ENCODE results near the gene IGFL4. TPM values are rescaled to one million over a fixed set of nuclear protein-coding genes. Genes with fewer than 3 reads are reported as not detected.

Gene IGFL4
- total and polyA plus RNA-seq, 4 donors: not detected

- H3K9me3 ChIP-seq (ENCODE audit: control insufficient read depth, low read length): peaks cover 2% of the 10 kb centered on the region
- no peaks in the 10 kb centered on the region for H3K4me1 ChIP-seq (ENCODE audit: control insufficient read depth in 1 of 2, insufficient read depth in 2 of 2, low read length in 2 of 2)
- DNase-seq: no peak
- ATAC-seq (ENCODE audit: low FRiP score): no peak
- 86 to 88% methylated on average over 1 of the region's 1 CpG for WGBS, 2 donors
- H3K36me3 ChIP-seq (ENCODE audit: control insufficient read depth in 1 of 2, insufficient read depth in 2 of 2, low read length in 1 of 2): no peaks in the 10 kb centered on the region
- intact Hi-C loops (cut with DNase I): no loop called here
- H3K4me3 ChIP-seq (ENCODE audit: low read length in 2 of 2): no peak overlapping the region
- H3K27ac ChIP-seq (ENCODE audit: low read depth in 1 of 2, low read length in 2 of 2): no peak overlapping the region
- H3K27me3 ChIP-seq (ENCODE audit: control insufficient read depth in 1 of 2, insufficient read depth in 2 of 2, low read length in 1 of 2): peaks cover 0 to 3% of the 10 kb centered on the region in 2 donors
Measured at GRCh38 chr19:46043519-46043918, 2.7 kb upstream of the IGFL4 start.

DNA sequence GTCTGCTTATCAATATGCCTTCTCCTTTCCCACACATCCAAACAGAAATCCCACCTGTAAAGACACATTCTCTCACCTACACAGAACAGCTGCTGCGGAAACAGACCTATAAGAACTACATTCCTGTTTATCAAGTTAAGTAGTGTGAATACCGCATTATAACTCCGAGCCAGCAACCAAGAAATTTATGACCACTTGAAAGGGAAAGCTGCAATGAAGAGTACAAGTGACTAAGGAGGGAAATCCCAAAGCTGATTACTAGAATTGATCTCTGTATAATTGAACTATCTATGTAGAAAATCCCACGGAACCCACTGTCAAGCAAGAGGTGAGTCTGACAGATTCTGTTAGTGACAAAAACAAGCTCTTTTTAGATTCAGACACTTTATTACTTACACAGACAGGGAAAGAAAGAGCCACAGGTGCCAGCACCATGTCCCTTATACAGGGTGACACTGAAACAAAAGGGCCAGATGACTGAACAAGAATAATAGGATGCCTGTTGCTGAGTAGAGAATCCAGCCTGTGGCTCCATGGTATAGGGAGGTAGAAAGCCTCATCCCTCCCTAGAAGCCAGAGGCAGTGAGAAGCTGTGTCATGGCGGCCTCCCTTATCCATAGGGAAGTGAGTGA is 1.6 kb upstream of the IGFL4 start:
- Histone ChIP-seq H3K4me1 (ENCODE audit: control insufficient read depth in 1 of 2, insufficient read depth in 2 of 2, low read length in 2 of 2) (no peaks in the 10 kb centered on the region), H3K27me3 (ENCODE audit: control insufficient read depth in 1 of 2, insufficient read depth in 2 of 2, low read length in 1 of 2) (peaks cover 0 to 3% of the 10 kb centered on the region in 2 donors), H3K4me3 (ENCODE audit: low read length in 2 of 2) (no peak overlapping the region), H3K27ac (ENCODE audit: low read depth in 1 of 2, low read length in 2 of 2) (no peak overlapping the region), H3K9me3 (ENCODE audit: control insufficient read depth, low read length) (peaks cover 2% of the 10 kb centered on the region), H3K36me3 (ENCODE audit: control insufficient read depth in 1 of 2, insufficient read depth in 2 of 2, low read length in 1 of 2) (no peaks in the 10 kb centered on the region)
- no peak for ATAC-seq (ENCODE audit: low FRiP score)
- WGBS, 2 donors: 84% methylated on average over 5 of the region's 5 CpGs
- no peak for DNase-seq
- intact Hi-C loops (cut with DNase I): no loop called here

DNA sequence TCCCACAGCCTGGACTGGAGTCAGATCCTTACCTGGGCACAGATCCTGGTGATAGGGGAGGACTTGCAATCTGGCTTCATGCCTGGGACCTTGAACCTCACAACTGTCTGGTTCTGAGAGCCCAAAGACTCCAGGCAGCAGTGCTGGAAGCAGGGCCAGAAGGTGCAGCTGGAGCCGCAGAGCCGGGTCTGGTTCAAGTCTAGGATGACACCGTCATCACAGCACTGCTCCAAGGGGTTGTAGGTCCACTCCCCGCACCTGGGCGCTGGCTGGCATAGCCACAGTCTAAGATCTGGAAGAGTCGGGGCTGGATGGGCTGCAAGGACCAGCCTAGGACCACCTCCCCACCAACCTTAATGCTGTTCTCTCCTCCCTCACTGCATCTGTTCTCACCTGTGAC is 677 bp downstream of the IGFL4 start:
- Histone ChIP-seq H3K27ac (ENCODE audit: low read depth in 1 of 2, low read length in 2 of 2) (no peak overlapping the region), H3K4me1 (ENCODE audit: control insufficient read depth in 1 of 2, insufficient read depth in 2 of 2, low read length in 2 of 2) (no peaks in the 10 kb centered on the region), H3K9me3 (ENCODE audit: control insufficient read depth, low read length) (peaks cover 2% of the 10 kb centered on the region), H3K27me3 (ENCODE audit: control insufficient read depth in 1 of 2, insufficient read depth in 2 of 2, low read length in 1 of 2) (peaks cover 0 to 3% of the 10 kb centered on the region in 2 donors), H3K4me3 (ENCODE audit: low read length in 2 of 2) (no peak overlapping the region), H3K36me3 (ENCODE audit: control insufficient read depth in 1 of 2, insufficient read depth in 2 of 2, low read length in 1 of 2) (no peaks in the 10 kb centered on the region)
- intact Hi-C loops (cut with DNase I): no loop called here
- DNase-seq (peak in 1 of 2 donors; percentile 57), ATAC-seq (ENCODE audit: low FRiP score) (no peak)
- WGBS, 2 donors: 74 to 94% methylated on average over 6 of the region's 6 CpGs

DNA sequence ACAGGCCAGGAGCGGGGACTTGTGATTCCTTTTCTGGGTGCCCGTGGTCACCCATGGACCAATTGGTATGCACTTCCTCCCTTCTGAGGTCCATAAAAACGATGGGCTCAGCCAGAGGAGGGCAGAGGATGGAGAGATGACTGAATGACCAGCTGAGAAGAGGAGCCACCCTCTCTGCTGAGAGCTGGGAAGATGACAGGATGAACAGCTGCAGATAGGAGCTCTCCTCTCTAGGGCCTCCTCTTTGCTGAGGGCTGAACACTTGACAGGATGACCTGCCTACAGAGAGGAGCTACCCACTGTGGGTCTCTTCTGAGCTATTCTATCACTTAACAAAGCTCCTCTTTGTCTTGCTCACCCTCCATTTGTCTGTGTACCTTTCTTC is 4.1 kb downstream of the IGFL4 start:
- Histone ChIP-seq H3K9me3 (ENCODE audit: control insufficient read depth, low read length) (no peaks in the 10 kb centered on the region), H3K4me1 (ENCODE audit: control insufficient read depth in 1 of 2, insufficient read depth in 2 of 2, low read length in 2 of 2) (no peaks in the 10 kb centered on the region), H3K27me3 (ENCODE audit: control insufficient read depth in 1 of 2, insufficient read depth in 2 of 2, low read length in 1 of 2) (no peaks in the 10 kb centered on the region), H3K27ac (ENCODE audit: low read depth in 1 of 2, low read length in 2 of 2) (no peak overlapping the region), H3K4me3 (ENCODE audit: low read length in 2 of 2) (no peak overlapping the region), H3K36me3 (ENCODE audit: control insufficient read depth in 1 of 2, insufficient read depth in 2 of 2, low read length in 1 of 2) (no peaks in the 10 kb centered on the region)
- ATAC-seq (ENCODE audit: low FRiP score): no peak
- 54 to 57% methylated on average over 3 of the region's 3 CpGs for WGBS, 2 donors
- DNase-seq: no peak
- intact Hi-C loops (cut with DNase I): no loop called here

DNA sequence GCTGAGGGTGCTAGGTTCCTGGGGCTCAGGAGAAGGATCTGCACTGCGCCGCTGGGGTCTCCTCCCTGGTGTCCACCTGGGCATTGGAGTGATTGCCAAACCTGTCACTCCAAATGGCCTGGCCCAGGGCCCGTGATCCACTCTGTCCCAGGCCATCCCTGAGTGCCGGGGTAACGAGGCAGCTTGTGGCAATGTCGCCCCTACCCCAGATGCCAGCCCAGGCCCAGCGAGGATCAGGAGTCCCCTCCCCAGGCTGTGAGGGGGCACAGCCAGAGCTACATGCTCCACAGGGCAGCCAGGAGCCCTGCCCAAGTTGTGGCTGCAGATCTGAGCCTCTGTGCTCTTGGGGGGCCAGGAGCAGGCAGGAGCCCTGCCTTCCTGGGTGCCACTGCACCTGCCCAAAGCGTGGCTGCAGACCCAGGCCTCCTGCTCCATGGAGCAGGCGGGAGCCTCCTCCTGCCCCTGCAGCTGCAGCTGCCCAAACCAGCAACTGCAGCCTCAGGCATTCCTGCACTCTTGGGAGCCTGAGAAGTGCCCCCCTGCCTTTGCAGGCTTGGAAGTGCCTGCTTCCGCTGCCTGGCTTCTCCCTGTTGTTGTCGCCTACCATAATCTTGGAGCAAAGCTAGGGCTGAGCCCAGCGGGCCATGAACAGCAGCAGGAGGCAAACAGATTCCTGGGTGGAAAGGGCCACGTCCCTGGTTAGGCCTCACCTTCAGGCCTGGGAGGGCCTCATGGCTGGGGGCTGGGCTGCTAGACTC is 4.6 kb downstream of the IGFL4 start:
- no peak for DNase-seq

GRCh38 chr19:46035546-46035945 is 5.3 kb downstream of the IGFL4 start:
- Histone ChIP-seq H3K27me3 (ENCODE audit: control insufficient read depth in 1 of 2, insufficient read depth in 2 of 2, low read length in 1 of 2) (no peaks in the 10 kb centered on the region), H3K9me3 (ENCODE audit: control insufficient read depth, low read length) (no peaks in the 10 kb centered on the region), H3K36me3 (ENCODE audit: control insufficient read depth in 1 of 2, insufficient read depth in 2 of 2, low read length in 1 of 2) (no peaks in the 10 kb centered on the region), H3K4me1 (ENCODE audit: control insufficient read depth in 1 of 2, insufficient read depth in 2 of 2, low read length in 2 of 2) (no peaks in the 10 kb centered on the region), H3K27ac (ENCODE audit: low read depth in 1 of 2, low read length in 2 of 2) (no peak overlapping the region), H3K4me3 (ENCODE audit: low read length in 2 of 2) (no peak overlapping the region)
- DNase-seq (no peak), ATAC-seq (ENCODE audit: low FRiP score) (no peak)
- WGBS, 2 donors: 79 to 85% methylated on average over 6 of the region's 6 CpGs
- intact Hi-C loops (cut with DNase I): no loop called here

More for the DNA sequence above, 4.6 kb downstream of the IGFL4 start:
- Histone ChIP-seq H3K27ac (ENCODE audit: low read depth in 1 of 2, low read length in 2 of 2) (no peak overlapping the region), H3K9me3 (ENCODE audit: control insufficient read depth, low read length) (no peaks in the 10 kb centered on the region), H3K4me3 (ENCODE audit: low read length in 2 of 2) (no peak overlapping the region), H3K4me1 (ENCODE audit: control insufficient read depth in 1 of 2, insufficient read depth in 2 of 2, low read length in 2 of 2) (no peaks in the 10 kb centered on the region), H3K36me3 (ENCODE audit: control insufficient read depth in 1 of 2, insufficient read depth in 2 of 2, low read length in 1 of 2) (no peaks in the 10 kb centered on the region), H3K27me3 (ENCODE audit: control insufficient read depth in 1 of 2, insufficient read depth in 2 of 2, low read length in 1 of 2) (no peaks in the 10 kb centered on the region)
- intact Hi-C loops (cut with DNase I): no loop called here
- 78 to 82% methylated on average over 13 of the region's 13 CpGs for WGBS, 2 donors
- no peak for ATAC-seq (ENCODE audit: low FRiP score)

GRCh38 chr19:46033401-46033800 is 7.4 kb downstream of the IGFL4 start:
- Histone ChIP-seq H3K36me3 (ENCODE audit: control insufficient read depth in 1 of 2, insufficient read depth in 2 of 2, low read length in 1 of 2) (no peaks in the 10 kb centered on the region), H3K4me1 (ENCODE audit: control insufficient read depth in 1 of 2, insufficient read depth in 2 of 2, low read length in 2 of 2) (no peaks in the 10 kb centered on the region), H3K4me3 (ENCODE audit: low read length in 2 of 2) (no peak overlapping the region), H3K27ac (ENCODE audit: low read depth in 1 of 2, low read length in 2 of 2) (no peak overlapping the region), H3K27me3 (ENCODE audit: control insufficient read depth in 1 of 2, insufficient read depth in 2 of 2, low read length in 1 of 2) (no peaks in the 10 kb centered on the region), H3K9me3 (ENCODE audit: control insufficient read depth, low read length) (no peaks in the 10 kb centered on the region)
- ATAC-seq (ENCODE audit: low FRiP score) (no peak), DNase-seq (no peak)
- intact Hi-C loops (cut with DNase I): loop anchor here in 1 of 2 donors (5.0 kb wide), 1 partner anchor 154 kb away; no protein-coding TSS in a partner anchor
- WGBS, 2 donors: 80 to 92% methylated on average over 11 of the region's 11 CpGs

DNA sequence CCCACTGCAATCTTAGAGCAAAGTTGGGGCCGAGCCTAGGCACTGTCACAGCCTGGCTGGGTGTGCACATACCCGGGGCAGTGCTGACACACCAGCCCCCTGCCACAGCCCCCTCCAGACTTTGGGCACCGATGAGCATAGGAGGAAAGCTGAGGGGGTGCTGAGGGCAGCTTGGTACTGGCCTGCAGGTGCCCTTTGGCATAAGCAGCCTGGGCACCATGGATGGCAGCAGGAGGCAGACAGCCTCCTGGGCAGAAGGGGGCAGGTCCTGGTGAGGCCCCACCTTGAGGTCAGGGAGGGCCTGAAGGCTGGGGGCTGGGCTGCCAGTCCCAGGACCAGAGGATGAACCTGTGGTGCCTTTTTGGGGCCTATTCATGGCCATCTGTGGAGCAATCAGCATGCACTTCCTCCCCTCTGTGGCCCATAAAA is 8.2 kb downstream of the IGFL4 start:
- Histone ChIP-seq H3K9me3 (ENCODE audit: control insufficient read depth, low read length) (no peaks in the 10 kb centered on the region), H3K27ac (ENCODE audit: low read depth in 1 of 2, low read length in 2 of 2) (no peak overlapping the region), H3K27me3 (ENCODE audit: control insufficient read depth in 1 of 2, insufficient read depth in 2 of 2, low read length in 1 of 2) (no peaks in the 10 kb centered on the region), H3K4me3 (ENCODE audit: low read length in 2 of 2) (no peak overlapping the region), H3K36me3 (ENCODE audit: control insufficient read depth in 1 of 2, insufficient read depth in 2 of 2, low read length in 1 of 2) (no peaks in the 10 kb centered on the region), H3K4me1 (ENCODE audit: control insufficient read depth in 1 of 2, insufficient read depth in 2 of 2, low read length in 2 of 2) (no peaks in the 10 kb centered on the region)
- WGBS, 2 donors: 79 to 83% methylated on average over 3 of the region's 3 CpGs
- DNase-seq (no peak), ATAC-seq (ENCODE audit: low FRiP score) (no peak)
- intact Hi-C loops (cut with DNase I): loop anchor here in 1 of 2 donors (5.0 kb wide), 1 partner anchor 155 kb away; no protein-coding TSS in a partner anchor

Data from aorta (tissue), 5 donors.